RWPE1 (cell line): Measurements from ENCODE around the gene TAC3.

Source experiments
- CTCF ChIA-PET: fragments of 350-600 bp; sonication (Branson Sonifier 250); formaldehyde crosslinking; extraction: SDS; loops from one replicate; lab custom pipeline; 2021; lab: Yijun Ruan, JAX
- POLR2A ChIA-PET: fragments of 400-600 bp; formaldehyde crosslinking; extraction: SDS; loops from one replicate; lab custom pipeline; 2020; ENCODE audit warnings: antibody characterized with exemption; ENCODE audit not compliant: low non-redundant PET; lab: Yijun Ruan, JAX
- DNase-seq: peaks from one replicate; pipeline ENCODE4 v3.0.0; 2012; ENCODE audit warnings: low spot score
- H3K27ac ChIP-seq: fragments of 450-650 bp; 2 replicates; pipeline ENCODE4 v1.5.1; 2017
- CTCF ChIP-seq: fragments of 450-650 bp; conservative IDR thresholded peaks from 2 replicates; pipeline ENCODE4 v1.5.1; 2017; ENCODE audit warnings: low read depth, mild to moderate bottlenecking

Gene TAC3

DNA sequence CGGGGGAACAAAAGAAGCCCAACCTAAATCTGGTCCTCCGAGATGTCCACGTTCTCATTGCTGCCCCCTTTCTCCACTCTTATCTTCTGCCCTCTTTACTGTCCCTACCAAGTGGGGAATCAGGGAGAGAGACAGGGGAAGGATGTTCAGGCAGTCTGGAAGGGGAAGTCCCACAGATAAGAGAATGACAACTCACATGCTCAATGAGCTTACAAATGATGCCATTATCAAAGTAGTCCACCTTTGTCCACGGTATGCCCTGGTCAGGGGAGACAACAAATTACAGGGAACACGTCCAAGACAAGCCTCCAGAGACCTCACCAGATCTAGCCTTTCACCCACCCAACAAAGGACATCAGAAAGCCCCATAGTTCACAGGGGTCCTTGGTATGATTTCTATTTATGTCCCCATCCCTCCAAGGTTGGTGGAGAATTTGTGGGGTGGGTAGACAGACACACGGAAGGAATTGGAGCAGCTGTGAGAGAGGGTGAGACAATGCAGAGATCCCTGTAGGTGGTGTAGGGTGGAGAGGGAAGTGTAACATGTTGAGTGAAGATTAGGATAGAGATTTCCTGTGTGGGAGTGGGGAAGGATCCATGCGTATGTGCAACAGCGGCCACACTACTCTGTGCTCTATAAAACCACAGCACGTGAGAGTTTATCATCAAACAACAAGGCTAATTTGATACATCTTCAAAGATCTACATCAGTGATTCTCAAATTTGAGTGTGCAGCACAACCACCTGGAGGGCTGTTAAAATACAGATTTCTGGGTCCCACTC lies 22.9 kb upstream of the TAC3 start:
- ChIA-PET CTCF (no interaction called here), POLR2A (no interaction called here)
- no peak for DNase-seq
- TF ChIP-seq CTCF, result no peak
- H3K27ac ChIP-seq, result no peak overlapping the region

DNA sequence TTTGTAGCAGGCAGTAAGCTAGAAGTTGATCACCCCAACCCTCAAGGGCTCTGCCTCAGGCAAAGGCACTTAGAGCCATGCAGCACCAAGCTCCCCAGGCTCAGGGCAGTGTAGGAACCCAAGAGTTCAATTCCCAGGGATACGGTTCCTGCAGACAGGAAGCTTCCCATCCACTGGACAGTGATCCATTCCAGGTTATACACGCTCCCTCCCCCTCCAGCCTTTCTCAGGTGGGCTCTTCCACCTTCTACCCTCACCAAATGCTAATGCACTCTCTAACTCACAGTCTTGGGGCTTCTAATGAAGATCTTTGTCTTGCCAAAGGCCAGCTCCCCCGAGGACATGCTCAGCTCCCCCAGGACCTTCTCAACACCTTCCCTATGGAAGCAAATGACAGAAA lies 20.9 kb upstream of the TAC3 start:
- ChIA-PET POLR2A (no interaction called here), CTCF (no interaction called here)
- H3K27ac ChIP-seq, result no peak overlapping the region
- TF ChIP-seq CTCF, result no peak
- DNase-seq, result no peak

GRCh38 chr12:57033431-57033830 lies 17.1 kb upstream of the TAC3 start:
- ChIA-PET POLR2A (no interaction called here), CTCF (interaction anchor here (0.6 to 1.2 kb wide), 2 partner anchors 24 to 193 kb away, joined by 4 read pairs; no protein-coding TSS in a partner anchor)
- peak overlapping the region; percentile 75 for H3K27ac ChIP-seq
- no peak for TF ChIP-seq CTCF
- peak; percentile 44 for DNase-seq

GRCh38 chr12:57031789-57032188 lies 15.5 kb upstream of the TAC3 start:
- H3K27ac ChIP-seq, result peak overlapping the region; percentile 32; the same call in 1 of the 2 replicates
- POLR2A ChIA-PET, result interaction anchor here (0.5 kb wide), 1 partner anchor 81 kb away, joined by 3 read pairs; no protein-coding TSS in a partner anchor
- DNase-seq, result no peak
- no peak for TF ChIP-seq CTCF
- CTCF ChIA-PET, result interaction anchor here (0.8 to 1.6 kb wide), 3 partner anchors 29 to 80 kb away, joined by 4 to 9 read pairs (median 5); partner anchors contain the start of gene STAT6

- POLR2A ChIA-PET, result interaction anchor here (0.5 kb wide), 1 partner anchor 81 kb away, joined by 3 read pairs; no protein-coding TSS in a partner anchor
- peak; percentile 69 for DNase-seq
- peak overlapping the region; percentile 52 for H3K27ac ChIP-seq
Measured at GRCh38 chr12:57031138-57031725, 14.9 kb upstream of the TAC3 start.

More at GRCh38 chr12:57031138-57031725, 14.9 kb upstream of the TAC3 start:
- no peak for TF ChIP-seq CTCF
- CTCF ChIA-PET, result interaction anchor here (0.5 to 1.6 kb wide), 5 partner anchors 12 to 182 kb away, joined by 3 to 9 read pairs (median 5); partner anchors contain the start of gene STAT6
